ENCODE data around the gene UST. TPM values are rescaled to one million over a fixed set of nuclear protein-coding genes. Genes with fewer than 3 reads are reported as not detected.

The UST gene
- total RNA-seq, 4 donors from 2014 or later, result 13.5 to 47.1 (median 33.0) TPM

DNA sequence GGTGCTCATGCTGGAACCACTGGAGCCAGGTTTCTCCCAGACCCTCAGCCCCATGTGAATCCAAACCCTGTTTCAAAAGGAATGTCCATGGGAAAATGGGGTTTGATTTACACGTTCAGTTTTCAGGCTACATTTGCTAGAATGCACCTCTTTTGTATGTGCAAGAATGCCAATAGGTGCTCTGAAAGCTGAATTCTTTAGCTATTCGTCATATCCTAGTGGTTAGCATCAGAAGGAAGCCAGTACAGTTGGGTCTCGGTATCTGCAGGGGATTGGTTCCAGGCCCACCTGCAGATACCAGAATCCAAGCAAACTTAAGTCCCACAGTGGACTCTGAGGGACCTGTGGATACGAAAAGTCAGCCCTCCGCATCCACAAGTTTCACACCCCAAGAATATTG lies 93.4 kb downstream of the UST start:
- TF ChIP-seq, protein P1, sequence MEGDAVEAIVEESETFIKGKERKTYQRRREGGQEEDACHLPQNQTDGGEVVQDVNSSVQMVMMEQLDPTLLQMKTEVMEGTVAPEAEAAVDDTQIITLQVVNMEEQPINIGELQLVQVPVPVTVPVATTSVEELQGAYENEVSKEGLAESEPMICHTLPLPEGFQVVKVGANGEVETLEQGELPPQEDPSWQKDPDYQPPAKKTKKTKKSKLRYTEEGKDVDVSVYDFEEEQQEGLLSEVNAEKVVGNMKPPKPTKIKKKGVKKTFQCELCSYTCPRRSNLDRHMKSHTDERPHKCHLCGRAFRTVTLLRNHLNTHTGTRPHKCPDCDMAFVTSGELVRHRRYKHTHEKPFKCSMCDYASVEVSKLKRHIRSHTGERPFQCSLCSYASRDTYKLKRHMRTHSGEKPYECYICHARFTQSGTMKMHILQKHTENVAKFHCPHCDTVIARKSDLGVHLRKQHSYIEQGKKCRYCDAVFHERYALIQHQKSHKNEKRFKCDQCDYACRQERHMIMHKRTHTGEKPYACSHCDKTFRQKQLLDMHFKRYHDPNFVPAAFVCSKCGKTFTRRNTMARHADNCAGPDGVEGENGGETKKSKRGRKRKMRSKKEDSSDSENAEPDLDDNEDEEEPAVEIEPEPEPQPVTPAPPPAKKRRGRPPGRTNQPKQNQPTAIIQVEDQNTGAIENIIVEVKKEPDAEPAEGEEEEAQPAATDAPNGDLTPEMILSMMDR (IDR thresholded peaks at IDR 0.05), result no peak
- TF ChIP-seq POLR2A (IDR thresholded peaks at IDR 0.05) (no peak), EP300 (IDR thresholded peaks at IDR 0.05) (no peak)
- Histone ChIP-seq H3K4me3 (no peak overlapping the region), H3K27me3 (no peaks in the 10 kb centered on the region), H3K36me3 (no peaks in the 10 kb centered on the region), H3K4me1 (peaks cover 0 to 27% (median 3%) of the 10 kb centered on the region in 4 donors), H3K9me3 (no peaks in the 10 kb centered on the region), H3K27ac (no peak overlapping the region)
- WGBS, 2 donors, result 76 to 81% methylated on average over 5 of the region's 5 CpGs
- no peak for DNase-seq (ENCODE audit: low spot score in 2 of 2)

DNA sequence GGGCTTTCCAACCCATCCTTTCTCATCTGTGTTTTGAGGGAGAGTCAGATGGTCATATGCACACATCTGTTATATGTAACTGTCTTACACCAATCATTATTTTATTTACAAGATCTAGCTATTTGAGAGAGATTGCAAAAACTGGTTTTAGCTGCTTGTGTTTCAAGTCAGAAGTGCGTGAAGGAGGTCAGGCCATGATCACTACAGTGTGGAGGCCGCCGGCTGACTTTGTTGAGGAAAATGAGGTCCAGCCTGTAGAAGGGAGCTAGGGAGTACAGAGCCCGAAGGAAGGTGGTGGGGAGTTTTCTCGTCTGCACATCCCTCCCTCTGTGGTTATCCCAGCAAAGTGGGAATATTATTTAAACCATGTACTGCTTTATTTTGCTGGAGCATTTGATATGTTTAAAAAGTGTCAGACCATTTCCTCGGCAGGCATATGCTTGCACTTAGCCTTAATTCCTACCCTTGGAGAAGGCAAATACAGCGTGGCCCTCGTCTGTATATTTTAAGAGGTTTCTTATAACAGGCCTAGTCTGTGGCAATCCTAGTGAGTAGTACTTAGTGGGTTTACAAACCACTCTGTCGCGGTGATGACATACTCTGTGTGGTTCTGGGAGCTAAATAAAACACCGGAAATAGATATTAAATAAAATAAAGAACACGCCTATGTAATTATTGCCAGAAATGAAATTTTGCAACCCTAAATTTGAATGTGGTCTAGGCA lies 95.6 kb downstream of the UST start:
- no peak overlapping the region for H3K27ac ChIP-seq
- peaks cover 0 to 25% (median 4%) of the 10 kb centered on the region in 4 donors for H3K4me1 ChIP-seq
- no peak for DNase-seq (ENCODE audit: low spot score in 2 of 2)
- H3K4me3 ChIP-seq, result no peak overlapping the region
- H3K27me3 ChIP-seq, result no peaks in the 10 kb centered on the region
- H3K36me3 ChIP-seq, result no peaks in the 10 kb centered on the region
- 89 to 91% methylated on average over 12 of the region's 12 CpGs for WGBS, 2 donors
- no peaks in the 10 kb centered on the region for H3K9me3 ChIP-seq
- TF ChIP-seq EP300 (IDR thresholded peaks at IDR 0.05) (no peak), POLR2A (IDR thresholded peaks at IDR 0.05) (no peak)
- TF ChIP-seq, protein P1 (IDR thresholded peaks at IDR 0.05), result no peak

DNA sequence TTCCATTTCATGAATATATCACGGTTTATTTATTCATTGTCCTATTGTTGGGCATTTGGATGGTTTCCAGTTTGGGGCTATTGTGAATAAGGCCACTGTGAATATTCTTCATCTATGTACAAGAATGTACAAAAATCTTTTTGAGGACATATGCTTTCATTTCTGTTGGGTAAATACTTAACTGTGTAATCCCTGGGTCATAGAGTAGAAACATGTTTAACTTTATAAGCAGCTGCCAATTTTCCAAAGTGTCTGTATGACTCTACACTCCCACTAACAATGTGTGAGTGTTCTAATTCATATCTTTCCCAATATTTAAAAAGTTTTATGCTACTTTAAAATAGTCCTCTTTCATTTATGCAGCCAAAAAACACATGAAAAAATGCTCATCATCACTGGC lies 98.6 kb downstream of the UST start:
- no peak for TF ChIP-seq EP300 (IDR thresholded peaks at IDR 0.05)
- TF ChIP-seq POLR2A (IDR thresholded peaks at IDR 0.05), result no peak
- TF ChIP-seq, protein P1 (IDR thresholded peaks at IDR 0.05), result no peak
- Histone ChIP-seq H3K27me3 (no peaks in the 10 kb centered on the region), H3K4me1 (peaks cover 0 to 36% (median 8%) of the 10 kb centered on the region in 4 donors), H3K9me3 (no peaks in the 10 kb centered on the region), H3K27ac (peak overlapping the region in 1 of 4 donors; percentile 13), H3K4me3 (no peak overlapping the region), H3K36me3 (no peaks in the 10 kb centered on the region)
- no peak for DNase-seq (ENCODE audit: low spot score in 2 of 2)
- WGBS, 2 donors, result 52 to 54% methylated on average over 1 of the region's 1 CpG

DNA sequence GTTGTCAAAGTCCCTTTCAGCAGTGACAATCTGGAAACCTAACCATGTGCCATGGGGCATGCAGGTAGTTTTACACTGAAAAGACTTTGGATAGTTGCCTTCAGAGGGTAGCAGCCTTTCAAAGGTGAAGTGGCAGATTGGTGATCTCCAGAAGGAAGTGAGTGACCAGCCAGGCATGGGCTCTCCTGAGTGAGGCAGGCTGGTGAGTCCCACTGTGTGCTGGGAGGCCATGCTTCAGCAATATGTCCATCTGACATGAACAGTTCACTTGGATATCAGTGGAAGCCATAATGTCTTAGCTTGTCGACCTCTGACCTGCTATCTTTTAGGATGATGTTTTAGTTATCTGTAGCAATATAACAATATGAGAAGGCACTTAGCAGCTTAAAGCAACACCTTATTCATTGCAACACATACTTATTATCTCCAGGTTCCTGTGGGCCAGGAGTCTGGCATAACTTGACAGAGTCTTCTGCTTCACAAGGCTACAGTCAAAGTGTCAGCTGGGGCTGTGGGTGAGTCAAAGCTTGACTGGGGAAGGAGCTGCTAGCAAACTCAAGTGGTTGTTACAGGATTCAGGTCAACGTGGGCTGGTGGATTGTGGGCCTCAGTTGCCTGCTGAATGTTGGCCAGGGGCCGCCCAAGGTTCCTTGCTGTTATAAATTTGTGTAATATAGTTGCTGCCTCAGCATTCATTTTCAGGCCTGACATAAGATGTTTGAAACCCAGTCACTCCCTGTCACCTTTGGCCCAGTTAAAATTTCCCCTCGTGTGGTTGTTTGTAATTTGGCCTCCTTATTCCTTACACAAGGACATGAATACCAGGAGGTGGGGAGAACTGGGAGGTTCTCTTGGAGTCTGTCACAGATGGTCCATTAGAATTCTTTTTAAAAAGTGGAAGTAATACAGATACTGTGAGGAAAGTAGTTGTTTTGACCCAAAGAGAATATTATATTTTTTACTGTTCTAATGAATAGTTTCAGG lies 100.2 kb downstream of the UST start:
- TF ChIP-seq, protein P1 (IDR thresholded peaks at IDR 0.05), result no peak
- TF ChIP-seq EP300 (IDR thresholded peaks at IDR 0.05) (no peak), POLR2A (IDR thresholded peaks at IDR 0.05) (no peak)
- H3K4me1 ChIP-seq, result peaks cover 0 to 26% (median 8%) of the 10 kb centered on the region in 4 donors
- no peaks in the 10 kb centered on the region for H3K9me3 ChIP-seq
- no peak overlapping the region for H3K4me3 ChIP-seq
- WGBS, 2 donors, result 53 to 54% methylated on average over 4 of the region's 4 CpGs
- peak overlapping the region in 2 of 4 donors; percentile 36 to 52 for H3K27ac ChIP-seq
- H3K36me3 ChIP-seq, result no peaks in the 10 kb centered on the region
- no peaks in the 10 kb centered on the region for H3K27me3 ChIP-seq
- no peak for DNase-seq (ENCODE audit: low spot score in 2 of 2)
